ENCODE data around the gene ZNF536.

ZNF536 gene

DNA sequence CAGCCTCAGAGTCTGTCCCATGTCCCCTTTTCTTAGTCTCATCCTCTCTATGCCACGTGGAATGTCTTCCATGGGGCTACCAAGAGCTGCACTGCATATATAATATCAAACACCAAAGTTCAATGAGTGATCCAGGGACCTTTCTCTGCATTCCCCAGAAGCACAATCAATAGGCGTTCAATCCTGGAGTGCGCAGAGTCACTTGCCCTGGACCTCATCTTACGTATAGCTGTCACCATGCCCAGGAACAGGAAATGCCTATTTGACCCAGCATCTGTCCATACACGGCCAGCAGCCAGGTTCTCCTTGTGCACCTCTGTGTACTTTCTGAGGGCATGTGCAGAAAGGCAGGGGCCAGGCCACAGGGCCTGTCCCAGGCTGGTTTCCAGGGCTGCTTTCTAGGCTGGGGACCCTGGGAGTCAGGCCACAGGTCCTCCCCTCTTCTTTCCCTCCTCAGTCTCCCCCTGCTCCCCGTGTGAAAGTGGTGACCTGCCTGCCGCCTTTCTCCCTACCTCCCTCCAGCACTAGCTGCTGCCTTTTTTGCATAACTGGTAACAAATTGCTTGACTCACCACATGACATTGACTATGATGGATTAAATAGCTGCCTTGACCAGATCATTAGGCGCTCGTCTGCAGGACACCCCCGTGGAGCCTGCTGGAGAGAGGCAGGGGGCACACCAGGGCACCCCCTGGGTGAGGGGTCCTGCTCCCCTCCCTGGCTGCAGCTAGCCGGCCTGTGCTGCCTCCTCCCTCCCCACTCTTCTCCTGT is 222.0 kb downstream of the ZNF536 start:
- TF ChIP-seq, protein P1, sequence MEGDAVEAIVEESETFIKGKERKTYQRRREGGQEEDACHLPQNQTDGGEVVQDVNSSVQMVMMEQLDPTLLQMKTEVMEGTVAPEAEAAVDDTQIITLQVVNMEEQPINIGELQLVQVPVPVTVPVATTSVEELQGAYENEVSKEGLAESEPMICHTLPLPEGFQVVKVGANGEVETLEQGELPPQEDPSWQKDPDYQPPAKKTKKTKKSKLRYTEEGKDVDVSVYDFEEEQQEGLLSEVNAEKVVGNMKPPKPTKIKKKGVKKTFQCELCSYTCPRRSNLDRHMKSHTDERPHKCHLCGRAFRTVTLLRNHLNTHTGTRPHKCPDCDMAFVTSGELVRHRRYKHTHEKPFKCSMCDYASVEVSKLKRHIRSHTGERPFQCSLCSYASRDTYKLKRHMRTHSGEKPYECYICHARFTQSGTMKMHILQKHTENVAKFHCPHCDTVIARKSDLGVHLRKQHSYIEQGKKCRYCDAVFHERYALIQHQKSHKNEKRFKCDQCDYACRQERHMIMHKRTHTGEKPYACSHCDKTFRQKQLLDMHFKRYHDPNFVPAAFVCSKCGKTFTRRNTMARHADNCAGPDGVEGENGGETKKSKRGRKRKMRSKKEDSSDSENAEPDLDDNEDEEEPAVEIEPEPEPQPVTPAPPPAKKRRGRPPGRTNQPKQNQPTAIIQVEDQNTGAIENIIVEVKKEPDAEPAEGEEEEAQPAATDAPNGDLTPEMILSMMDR (conservative IDR thresholded peaks at IDR 0.05; ENCODE audit: control insufficient read depth, insufficient read depth, low read depth, low read length) = no peak
- no peak overlapping the region for H3K4me3 ChIP-seq (ENCODE audit: control insufficient read depth, low read depth, low read length)
- no peak for DNase-seq (ENCODE audit: low read depth)

DNA sequence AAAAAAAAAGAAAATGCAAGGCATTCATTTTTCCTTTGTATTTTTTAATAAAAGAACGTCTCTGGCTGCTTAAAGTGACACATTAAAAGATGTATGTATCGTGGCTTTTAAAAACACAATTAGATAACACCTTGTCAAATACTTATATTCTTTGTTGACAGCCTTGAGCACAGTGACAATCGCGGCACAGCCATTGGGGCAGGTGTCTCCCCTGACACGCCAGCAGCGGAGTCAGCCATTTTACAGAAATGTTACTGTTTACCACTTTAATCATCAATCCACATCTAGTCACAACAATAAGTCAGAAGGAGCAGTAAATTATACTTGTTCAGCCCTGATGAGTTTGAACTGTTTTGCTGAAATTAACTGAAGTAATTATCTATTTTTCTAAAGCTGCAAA is 224.1 kb downstream of the ZNF536 start:
- DNase-seq (ENCODE audit: low read depth) = no peak
- no peak overlapping the region for H3K4me3 ChIP-seq (ENCODE audit: control insufficient read depth, low read depth, low read length)
- TF ChIP-seq, protein P1 (conservative IDR thresholded peaks at IDR 0.05; ENCODE audit: control insufficient read depth, insufficient read depth, low read depth, low read length) = no peak

DNA sequence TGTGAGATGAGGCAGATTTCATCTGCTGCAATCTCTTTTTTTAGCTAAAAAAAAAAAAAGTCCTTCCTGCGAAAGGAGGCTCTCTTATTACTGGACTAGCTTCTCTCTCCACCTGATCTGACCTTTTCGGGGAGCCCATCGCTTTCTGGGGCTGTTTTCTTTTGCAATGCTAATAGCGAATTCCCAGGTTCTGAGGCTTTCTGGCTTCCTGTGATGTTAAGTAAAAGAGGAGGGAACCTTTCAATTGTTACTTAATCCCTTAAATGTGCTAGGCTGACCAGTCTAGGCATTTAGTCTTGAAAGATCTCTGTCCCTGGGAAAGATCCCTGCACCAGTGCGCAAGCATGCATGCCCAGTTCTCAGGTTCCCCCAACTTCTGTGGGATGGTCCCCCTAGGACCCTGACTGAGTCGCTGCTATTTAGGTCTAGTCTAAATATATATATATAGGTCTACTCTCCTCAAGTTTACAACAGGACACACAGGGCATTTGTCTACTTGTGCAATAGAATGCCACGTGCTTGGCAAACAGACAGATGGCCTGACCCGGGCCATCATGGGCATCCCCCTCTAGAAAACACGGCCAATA is 224.7 kb downstream of the ZNF536 start:
- no peak overlapping the region for H3K4me3 ChIP-seq (ENCODE audit: control insufficient read depth, low read depth, low read length)
- TF ChIP-seq, protein P1 (conservative IDR thresholded peaks at IDR 0.05; ENCODE audit: control insufficient read depth, insufficient read depth, low read depth, low read length) = no peak
- no peak for DNase-seq (ENCODE audit: low read depth)

DNA sequence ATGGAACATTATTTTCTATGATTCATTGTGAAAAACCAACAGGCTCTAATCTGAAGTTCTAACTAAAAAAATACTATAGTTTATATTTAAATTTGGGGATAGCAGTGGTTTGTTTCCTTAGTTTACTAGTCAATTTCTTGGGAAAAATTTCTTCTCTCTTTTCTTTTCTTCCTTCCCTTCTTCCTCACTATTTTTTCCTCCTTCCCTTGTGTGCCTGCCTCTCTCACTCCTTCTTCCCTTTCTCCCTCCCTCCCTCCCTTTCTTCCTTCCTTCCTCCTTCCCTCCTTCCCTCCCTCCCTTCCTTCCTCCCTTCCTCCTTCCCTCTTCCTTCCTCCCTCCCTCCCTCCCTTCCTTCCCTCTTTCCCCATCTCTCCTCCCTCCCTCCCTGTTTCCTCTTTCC is 226.5 kb downstream of the ZNF536 start:
- H3K4me3 ChIP-seq (ENCODE audit: control insufficient read depth, low read depth, low read length) = no peak overlapping the region
- no peak for DNase-seq (ENCODE audit: low read depth)
- TF ChIP-seq, protein P1 (conservative IDR thresholded peaks at IDR 0.05; ENCODE audit: control insufficient read depth, insufficient read depth, low read depth, low read length) = no peak

DNA sequence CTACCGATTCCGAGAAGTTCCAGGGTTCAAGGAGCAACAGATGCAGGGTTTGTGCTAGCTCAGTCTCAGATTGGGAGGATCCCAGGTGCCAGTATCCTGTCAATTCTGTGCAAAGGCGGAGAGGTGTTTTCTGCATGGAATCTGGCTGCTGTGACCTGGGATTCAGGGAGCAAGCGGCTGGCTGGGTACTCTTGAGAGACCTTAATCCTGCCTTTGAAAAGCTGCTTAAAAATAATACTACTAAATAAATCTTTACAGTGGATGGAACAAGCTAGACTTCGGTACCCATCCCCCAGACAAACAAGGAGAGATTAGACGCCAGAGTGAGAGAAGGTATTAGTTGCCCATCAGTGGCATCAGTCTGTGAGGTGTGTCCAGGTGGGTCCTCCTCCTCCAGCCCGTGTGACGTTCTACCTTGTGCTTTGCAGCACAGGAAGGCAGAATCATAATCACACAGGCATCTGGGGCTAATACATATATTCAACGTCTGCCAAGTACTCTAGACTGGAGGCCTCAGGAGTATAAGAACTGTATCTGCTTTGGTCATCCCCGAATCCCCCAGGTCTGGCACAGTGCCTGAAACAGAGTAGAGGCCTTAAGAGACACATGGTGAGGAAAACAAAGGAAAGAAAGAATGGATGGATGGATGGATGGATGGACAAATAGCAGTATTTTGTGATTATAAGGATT is 230.6 kb downstream of the ZNF536 start:
- no peak for DNase-seq (ENCODE audit: low read depth)
- TF ChIP-seq, protein P1 (conservative IDR thresholded peaks at IDR 0.05; ENCODE audit: control insufficient read depth, insufficient read depth, low read depth, low read length) = no peak

DNA sequence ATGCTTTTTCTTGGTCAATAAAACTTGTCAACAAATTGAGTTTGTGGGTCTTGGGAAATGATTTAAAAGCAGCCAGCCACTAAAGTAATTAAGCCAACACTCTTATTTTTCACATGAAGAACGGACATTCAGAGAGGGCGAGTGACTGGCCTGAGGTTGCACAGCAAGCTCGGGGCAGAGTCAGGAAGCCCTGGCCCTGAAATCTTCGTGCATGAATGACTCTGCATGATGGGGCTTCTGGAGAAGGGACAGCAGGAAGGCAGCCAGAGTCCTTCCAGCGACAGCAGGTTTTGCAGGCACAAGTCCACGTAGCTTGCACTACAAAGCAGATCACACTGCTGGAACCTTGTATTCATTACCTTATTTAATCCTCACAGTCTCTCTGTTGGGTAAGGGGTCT is 232.5 kb downstream of the ZNF536 start:
- TF ChIP-seq, protein P1 (conservative IDR thresholded peaks at IDR 0.05; ENCODE audit: control insufficient read depth, insufficient read depth, low read depth, low read length) = no peak
- DNase-seq (ENCODE audit: low read depth) = no peak
- no peak overlapping the region for H3K4me3 ChIP-seq (ENCODE audit: control insufficient read depth, low read depth, low read length)

More for the DNA sequence above, 230.6 kb downstream of the ZNF536 start:
- H3K4me3 ChIP-seq (ENCODE audit: control insufficient read depth, low read depth, low read length) = no peak overlapping the region

Measured in fibroblast of mammary gland (primary cell).